A549 treated with AZD2906 at 1 μM for 4 hours (cell line): ENCODE data around the gene ZBTB37. TPM values are rescaled to one million over a fixed set of nuclear protein-coding genes. Genes with fewer than 3 reads are reported as not detected.

ENCODE experiments used
- total RNA-seq: library from RNA; stranded (reverse); fragments of 200-300 nt; extraction: Qiagen RNA extraction; gene quantifications from 5 replicates; pipeline ENCODE4 v1.2.3, GENCODE V29; 2022

ZBTB37 gene, protein sequence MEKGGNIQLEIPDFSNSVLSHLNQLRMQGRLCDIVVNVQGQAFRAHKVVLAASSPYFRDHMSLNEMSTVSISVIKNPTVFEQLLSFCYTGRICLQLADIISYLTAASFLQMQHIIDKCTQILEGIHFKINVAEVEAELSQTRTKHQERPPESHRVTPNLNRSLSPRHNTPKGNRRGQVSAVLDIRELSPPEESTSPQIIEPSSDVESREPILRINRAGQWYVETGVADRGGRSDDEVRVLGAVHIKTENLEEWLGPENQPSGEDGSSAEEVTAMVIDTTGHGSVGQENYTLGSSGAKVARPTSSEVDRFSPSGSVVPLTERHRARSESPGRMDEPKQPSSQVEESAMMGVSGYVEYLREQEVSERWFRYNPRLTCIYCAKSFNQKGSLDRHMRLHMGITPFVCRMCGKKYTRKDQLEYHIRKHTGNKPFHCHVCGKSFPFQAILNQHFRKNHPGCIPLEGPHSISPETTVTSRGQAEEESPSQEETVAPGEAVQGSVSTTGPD
- total RNA-seq: 0.95 to 1.5 TPM (median 1.4 TPM) in 5 replicates

DNA sequence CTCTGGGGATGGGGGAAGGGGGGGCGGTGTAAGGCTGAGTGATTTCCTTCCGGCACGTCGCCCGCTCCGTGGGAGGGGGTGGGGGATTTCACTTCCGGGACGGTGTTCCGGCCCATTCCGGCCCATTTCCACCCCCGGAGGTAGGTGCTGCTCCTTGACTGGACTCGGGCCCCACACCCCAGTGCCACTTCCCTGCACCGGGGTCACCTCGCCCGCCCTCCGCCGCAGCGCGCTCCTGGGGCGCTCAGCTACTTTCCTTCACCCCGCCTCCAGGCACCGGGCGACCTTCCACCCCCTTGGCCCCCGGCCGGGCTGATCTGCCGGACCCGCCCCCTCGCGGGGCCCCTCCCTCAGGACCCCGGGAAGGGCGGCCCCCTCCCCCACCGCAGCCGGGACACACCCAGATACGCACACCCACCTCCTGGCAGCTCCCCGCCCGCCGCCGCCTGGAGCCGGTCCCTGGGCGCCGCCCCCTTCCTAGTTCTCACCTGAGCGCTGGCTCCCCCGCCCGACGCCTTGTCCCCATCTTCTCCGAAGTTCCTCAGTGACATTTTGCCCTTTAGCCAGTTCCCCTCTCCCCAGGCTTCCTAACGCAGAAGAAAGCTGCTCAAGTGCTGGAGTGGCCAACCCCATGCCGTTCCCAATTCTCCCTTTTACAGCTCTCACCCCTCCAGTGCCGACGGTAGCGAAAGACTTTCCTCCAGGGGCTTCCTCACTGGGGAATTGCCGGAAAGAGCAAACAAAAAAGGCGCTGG is at the start of gene ZBTB37:
TSS of gene ZBTB37 (plus strand) at position 115 of the 755 bp plus-strand sequence. CDS start 1,846 bp downstream, outside the sequence.

GRCh38 chr1:173824315-173825081 is 43.7 kb upstream of the ZBTB37 start, which contains the start of the genes CENPL and DARS2:
Gene CENPL, minus strand, starts transcription at chr1:173824883. Its CDS starts 13,584 bp downstream, at chr1:173811299.
Gene DARS2, plus strand, starts transcription at chr1:173824673. Its CDS starts 557 bp downstream, at chr1:173825230.

DNA sequence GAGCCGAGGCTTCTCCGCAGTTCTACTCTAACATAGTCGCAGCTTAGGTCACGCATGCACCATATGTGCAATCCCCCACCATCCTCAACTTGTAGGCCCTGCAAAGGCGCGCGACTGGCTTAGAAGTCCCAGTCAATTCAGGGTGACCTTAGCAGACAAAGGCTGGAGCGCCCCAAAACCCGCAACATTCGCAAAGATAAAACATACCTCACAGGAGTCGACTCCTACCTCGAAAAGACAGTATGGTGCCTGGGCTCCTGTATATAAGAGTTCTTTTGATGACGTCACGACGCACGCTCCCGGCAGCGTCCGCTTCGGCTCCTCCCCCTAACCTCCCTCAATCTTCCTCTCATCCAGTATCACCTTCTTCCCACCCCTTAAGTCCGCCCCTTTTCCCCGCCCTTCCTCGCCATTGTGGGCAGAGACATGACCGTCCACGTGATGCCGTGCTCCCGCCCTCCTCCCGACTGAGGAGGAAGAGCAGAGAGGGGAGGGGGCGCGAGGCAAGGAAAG is 371 bp upstream of the ZBTB37 start, which contains the start of gene GAS5:
TSS of gene GAS5 (minus strand) at position 237 of the 513 bp plus-strand sequence.

DNA sequence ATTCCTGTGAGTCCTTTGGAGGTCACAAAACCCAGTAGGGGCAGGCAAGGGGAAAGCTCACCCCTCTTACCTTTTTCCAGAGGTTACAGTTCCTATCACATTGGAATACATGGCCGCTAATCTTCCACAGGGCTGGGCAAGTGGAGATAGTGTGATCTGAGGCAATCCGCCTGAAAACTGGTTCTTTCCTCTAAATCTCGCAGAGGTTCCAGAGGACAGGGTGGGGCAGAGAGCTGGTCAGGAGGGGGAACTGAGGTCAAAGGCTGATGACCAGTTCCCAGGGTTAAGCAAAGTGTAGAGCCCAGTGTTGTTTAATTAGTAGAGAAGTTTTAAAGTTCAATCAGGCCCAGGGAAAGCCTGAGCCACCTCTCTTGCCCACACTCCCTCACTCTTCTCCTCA is 49.0 kb downstream of the ZBTB37 start, which contains the start of gene SERPINC1:
TSS of gene SERPINC1 (minus strand) at position 179 of the 400 bp plus-strand sequence. CDS start at position 111, 68 bp downstream.

Other genes with a start within 250 kb of the ZBTB37 start
- not detected in 5 replicates for gene TEX50, start 233.0 kb upstream of the ZBTB37 start, total RNA-seq
- gene ANKRD45, start 198.5 kb upstream of the ZBTB37 start, total RNA-seq: 0.08 to 0.24 TPM (median 0.15 TPM) in 5 replicates
- 11.7 to 14.7 TPM (median 13.0 TPM) in 5 replicates for gene KLHL20, start 153.4 kb upstream of the ZBTB37 start, total RNA-seq
- 38.9 to 49.1 TPM (median 40.0 TPM) in 5 replicates for gene DARS2, start 43.7 kb upstream of the ZBTB37 start, total RNA-seq
- 11.4 to 14.7 TPM (median 12.6 TPM) in 5 replicates for gene CENPL, start 43.5 kb upstream of the ZBTB37 start, total RNA-seq
- gene GAS5, start 391 bp upstream of the ZBTB37 start, total RNA-seq: 277 to 325 TPM (median 293 TPM) in 5 replicates
- 0.07 to 0.14 TPM (median 0.07 TPM) in 3 of 5 replicates, not detected in the others for gene SERPINC1, start 48.9 kb downstream of the ZBTB37 start, total RNA-seq
- 4.5 to 5.7 TPM (median 5.4 TPM) in 5 replicates for gene RC3H1, start 154.0 kb downstream of the ZBTB37 start, total RNA-seq